Esophagus muscularis mucosa (tissue), 3 donors: ENCODE data around the gene DNAAF5.

Experiments used
- POLR2AphosphoS5 ChIP-seq, 2 donors: sonication (generic); formaldehyde crosslinking; IDR thresholded peaks; one replicate each; pipeline ENCODE4 v1.6.1; 2017; ENCODE audit warnings: antibody characterized with exemption in 2 of 2
- TF ChIP-seq, protein P1 (sequence below), 3 experiments: fragments of 200-600 bp in 2 of 3; fragments of 450-650 bp in 1 of 3; sonication (generic) in 2 of 3; IDR thresholded peaks; one replicate each; pipeline ENCODE4 v1.5.1; 2017 to 2019; ENCODE audit warnings: antibody characterized with exemption in 3 of 3, mild to moderate bottlenecking in 2 of 3, moderate library complexity in 1 of 3

DNA sequence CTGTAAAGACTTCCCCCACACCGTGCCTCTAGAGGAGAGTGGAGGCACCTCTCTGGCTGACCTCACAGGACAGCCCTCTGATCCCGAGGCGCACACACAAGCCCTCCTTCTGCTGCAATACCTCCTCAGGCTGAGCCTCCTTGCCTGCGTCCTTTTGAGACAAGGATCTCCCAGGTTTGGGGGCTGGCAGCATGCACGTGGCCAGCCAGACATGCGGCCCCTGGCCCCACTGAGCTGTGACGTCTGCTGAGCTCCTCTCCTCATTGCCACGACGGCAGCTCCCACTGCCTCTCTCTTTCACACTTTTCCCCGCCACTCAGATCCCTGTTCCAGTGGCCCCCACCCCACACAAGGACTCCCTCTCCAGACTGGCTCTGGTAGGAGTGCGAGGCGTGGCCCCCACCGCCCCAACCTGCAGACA is 12.2 kb upstream of the DNAAF5 start:
- no peak for TF ChIP-seq POLR2AphosphoS5 (IDR thresholded peaks at IDR 0.05)
- TF ChIP-seq, protein P1, sequence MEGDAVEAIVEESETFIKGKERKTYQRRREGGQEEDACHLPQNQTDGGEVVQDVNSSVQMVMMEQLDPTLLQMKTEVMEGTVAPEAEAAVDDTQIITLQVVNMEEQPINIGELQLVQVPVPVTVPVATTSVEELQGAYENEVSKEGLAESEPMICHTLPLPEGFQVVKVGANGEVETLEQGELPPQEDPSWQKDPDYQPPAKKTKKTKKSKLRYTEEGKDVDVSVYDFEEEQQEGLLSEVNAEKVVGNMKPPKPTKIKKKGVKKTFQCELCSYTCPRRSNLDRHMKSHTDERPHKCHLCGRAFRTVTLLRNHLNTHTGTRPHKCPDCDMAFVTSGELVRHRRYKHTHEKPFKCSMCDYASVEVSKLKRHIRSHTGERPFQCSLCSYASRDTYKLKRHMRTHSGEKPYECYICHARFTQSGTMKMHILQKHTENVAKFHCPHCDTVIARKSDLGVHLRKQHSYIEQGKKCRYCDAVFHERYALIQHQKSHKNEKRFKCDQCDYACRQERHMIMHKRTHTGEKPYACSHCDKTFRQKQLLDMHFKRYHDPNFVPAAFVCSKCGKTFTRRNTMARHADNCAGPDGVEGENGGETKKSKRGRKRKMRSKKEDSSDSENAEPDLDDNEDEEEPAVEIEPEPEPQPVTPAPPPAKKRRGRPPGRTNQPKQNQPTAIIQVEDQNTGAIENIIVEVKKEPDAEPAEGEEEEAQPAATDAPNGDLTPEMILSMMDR (IDR thresholded peaks at IDR 0.05) = no peak
